GM21526 (cell line): Measurements from ENCODE around the gene MYL12A.
A peak's percentile ranks its signal among the peaks of the same experiment; 100 is the strongest.

Experiments used
- ATAC-seq: cut with Tn5 transposase; IDR thresholded peaks from one replicate; pipeline ENCODE4 v1.9.1; 2021; ENCODE audit warnings: moderate library complexity; ENCODE audit not compliant: unreplicated experiment, low FRiP score

The MYL12A gene

DNA sequence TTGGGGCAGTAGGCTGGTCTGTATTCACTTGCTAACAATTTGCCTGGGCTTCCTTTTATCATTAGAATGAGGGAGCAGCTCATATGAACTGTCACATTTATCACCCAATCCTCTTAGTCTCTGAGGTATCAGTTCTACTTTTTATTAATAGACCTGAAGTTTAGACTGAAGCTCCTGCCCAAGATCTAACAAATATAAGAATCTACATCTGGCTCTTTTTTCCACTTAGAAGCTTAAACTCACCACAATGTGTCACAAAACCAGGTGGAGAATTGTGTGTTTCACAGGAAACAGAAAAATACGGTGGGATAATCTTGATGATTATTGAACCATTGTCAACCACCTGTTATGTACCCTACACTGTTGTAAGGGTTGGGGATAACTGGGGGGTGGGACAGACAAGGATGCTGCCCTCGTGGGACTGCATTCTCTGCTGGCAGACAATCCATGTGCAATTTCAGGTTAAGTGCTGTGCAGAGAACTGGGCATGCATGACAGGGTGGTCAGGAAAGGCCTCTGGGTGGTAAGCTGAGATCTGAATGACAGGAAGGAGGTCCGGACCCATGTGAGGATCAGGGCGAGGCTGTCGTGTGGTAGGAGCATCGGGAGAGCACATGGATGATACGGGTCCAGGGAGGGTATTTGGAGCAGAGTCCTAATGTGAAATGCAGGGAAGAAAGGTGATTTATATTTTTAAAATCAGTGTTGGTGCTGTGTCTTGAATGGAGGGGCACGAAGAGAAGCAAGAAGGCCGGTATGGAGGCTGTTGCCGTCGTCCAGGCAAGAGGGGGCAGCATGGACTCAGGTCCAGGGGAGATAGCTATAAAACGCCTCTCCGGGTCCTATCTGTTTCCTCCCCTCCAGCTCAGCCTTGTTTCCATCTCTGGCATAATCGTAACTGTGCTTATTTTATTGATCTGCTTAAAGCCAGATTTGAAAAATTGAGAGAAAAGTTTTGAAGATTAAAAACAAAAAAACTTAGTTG is 31.9 kb downstream of the MYL12A start:
- peak; percentile 77 for ATAC-seq

DNA sequence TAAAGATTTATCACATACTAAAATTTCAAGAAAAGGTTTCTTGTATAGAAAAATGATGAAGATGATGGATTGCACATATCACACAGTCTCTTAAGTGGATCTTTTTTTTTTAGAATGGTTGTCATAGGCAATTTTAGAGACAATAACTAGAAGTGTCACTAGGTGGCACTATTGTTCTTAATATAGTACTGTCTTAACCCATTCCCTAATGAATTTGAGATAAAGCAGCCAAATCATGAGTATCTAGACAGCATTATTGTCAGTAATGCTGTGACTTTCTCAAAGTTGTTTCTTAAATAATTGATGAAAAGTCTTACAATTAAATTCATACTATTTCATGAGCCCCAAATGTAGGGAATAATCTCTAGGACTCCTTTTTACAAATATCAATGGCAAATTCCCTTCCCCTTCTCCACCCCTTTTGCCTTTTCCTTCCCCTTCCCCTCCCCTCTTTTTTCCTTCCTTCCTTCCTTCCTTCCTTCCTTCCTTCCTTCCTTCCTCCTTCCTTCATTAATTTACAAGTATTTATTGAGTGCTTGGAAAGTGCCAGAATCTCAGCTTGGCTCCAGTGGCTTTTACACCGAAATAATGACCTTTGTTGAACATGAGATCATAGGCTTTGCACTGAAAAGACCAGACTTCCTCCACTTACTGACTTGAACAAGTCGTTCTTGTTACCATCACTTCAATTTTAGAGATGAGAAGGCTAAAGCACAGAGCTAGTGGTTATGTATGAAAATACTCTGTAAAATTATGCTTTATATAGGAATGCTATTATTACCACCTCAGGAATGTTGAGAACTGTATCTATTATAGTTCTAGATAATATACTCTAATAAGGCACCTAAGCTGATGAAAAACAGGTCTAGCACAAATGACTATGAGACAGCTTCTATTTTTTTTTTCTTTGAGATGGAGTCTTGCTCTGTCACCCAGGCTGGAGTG is 34.1 kb downstream of the MYL12A start:
- no peak for ATAC-seq

DNA sequence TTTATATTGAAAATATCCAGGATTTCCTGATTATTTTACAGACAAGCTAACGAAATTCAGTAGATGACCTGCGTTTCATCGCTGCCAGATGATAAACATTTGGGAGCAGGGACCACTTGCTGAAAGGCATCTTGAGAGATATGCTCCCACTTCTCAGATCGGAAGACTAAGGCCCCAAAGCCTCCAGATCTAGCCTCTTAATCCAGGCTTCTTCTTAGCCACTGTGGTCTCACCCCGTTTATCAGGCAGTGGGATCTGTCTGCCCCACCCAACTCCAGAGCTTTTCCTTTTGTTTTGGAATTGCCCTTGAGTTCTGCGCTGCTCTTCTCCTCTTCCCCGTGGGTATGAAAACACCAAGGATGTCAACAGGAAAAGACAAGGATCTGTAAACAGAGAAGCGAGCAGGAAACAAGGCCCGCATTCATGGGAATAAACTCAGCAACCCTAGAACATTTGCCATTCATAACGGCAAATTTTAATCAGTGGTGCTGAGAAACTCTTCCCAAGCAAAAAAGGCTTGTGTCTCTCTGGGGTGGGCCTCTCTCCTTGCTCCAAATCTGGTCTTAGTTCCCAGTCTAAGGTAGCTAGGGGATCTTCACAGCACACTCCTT is 35.8 kb downstream of the MYL12A start:
- ATAC-seq: no peak

DNA sequence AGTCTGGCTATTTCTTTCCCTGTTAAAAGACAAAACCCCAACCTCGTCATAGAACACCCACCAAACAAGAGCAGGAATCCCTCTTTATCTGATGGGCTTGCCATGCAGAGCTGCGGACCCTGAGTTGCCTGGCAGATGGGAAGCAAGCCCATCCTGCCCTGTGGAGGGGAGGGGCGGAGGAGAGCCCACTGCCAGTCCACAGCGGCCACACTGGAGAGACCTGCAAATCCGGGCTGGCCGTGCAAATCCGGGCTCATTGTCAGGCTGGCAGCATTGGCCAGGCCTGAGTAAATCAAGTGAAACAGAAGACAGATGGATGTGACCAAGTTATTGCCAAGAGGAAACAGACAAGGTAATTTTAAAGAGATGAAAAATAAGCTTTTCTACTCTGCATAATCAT is 36.3 kb downstream of the MYL12A start:
- ATAC-seq: no peak

DNA sequence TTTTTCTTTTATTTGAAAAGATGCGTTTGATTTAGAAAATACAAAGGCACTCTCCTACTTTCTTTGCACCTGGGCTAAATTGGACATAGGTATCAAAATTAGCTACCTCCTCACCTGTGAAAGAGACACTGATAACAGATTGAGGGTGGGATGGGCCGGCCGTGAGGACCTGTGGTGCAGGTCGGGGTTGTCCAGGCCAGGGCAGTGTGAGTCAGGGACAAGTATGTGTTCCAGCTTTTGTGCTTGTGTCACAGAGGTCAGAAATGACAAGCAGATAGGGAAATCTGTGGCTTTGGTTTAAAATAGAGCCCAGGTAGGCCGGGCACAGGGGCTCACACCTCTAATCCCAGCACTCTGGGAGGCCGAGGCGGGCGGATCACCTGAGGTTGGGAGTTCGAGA is 36.9 kb downstream of the MYL12A start:
- no peak for ATAC-seq

DNA sequence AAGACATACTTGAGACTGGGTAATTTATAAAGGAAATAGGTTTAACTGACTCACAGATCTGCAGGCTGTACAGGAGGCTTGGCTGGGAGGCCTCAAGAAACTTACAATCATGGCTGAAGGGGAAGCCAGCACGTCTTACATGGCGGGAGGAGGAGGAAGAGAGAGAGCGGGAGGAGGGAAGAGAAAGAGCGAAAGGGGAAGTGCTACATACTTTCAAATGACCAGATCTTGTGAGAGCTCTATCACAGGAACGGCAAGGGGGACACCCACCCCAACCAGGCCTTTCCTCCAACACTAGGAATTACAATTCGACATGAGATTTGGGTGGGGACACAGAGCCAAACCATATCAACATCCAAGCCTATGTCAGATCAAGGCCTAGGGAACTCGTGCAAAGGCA is 38.6 kb downstream of the MYL12A start:
- ATAC-seq: no peak

DNA sequence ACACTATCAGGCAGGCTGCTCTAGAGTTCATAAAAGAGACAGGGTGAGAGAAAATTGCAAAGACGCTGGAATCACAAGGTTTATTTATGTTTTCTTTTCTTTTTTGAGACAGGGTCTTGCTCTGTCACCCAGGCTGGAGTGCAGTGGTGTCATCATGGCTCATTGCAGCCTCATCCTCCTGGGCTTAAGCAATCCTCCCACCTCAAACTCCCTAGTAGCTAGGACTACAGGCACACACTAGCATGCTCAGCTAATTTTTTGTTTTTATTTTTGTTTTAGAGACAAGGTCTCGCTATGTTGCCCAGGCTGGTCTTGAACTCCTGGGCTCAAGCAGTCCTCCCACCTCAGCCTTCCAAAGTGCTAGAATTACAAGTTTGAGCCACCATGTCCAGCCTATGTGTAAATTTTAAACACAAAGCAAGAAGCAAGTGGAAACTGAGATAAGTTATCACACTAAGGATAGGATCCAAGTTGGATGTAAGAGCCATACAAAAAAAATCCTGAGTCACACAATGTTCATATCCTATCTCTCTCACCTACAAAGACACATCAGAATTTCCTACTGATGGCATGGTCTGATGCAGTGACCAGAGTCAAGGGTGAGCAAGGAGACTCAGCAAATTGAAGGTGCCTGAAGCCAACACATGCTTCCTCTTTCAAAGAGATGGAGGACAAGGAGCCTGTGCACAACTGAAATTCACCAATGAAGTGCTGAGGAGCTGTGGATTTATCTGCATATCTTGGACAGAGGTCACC is 45.8 kb downstream of the MYL12A start:
- no peak for ATAC-seq

DNA sequence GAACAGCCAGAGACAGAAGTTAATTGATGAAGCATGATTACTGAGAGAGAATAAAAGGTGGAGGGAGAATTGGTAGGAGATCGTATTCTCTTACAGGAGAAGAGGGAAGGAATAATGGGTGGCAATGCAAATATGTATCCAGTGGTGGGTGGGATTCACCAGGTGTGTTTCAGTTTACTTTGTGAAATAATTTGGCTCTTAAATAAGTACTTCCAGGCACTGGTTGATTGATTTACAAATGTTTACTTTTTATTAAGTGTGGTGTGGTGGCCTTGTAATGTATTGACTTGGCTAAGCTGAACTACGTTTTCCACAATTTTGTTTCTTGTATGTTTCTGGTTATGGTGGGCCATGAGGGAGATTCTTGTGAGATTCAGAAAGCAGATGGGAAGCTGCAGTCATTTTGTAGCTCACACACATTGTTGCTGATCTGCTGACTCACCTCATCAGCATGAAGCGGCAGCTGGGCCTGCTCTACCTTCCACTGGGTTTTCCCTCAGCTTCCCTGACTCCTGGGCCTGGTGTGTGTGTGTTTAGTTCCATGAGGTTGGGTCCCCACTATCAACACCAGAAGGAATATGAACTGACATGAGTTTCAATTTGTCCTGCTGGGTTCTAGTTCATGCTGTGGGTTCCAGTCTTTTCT is 47.0 kb downstream of the MYL12A start:
- no peak for ATAC-seq

DNA sequence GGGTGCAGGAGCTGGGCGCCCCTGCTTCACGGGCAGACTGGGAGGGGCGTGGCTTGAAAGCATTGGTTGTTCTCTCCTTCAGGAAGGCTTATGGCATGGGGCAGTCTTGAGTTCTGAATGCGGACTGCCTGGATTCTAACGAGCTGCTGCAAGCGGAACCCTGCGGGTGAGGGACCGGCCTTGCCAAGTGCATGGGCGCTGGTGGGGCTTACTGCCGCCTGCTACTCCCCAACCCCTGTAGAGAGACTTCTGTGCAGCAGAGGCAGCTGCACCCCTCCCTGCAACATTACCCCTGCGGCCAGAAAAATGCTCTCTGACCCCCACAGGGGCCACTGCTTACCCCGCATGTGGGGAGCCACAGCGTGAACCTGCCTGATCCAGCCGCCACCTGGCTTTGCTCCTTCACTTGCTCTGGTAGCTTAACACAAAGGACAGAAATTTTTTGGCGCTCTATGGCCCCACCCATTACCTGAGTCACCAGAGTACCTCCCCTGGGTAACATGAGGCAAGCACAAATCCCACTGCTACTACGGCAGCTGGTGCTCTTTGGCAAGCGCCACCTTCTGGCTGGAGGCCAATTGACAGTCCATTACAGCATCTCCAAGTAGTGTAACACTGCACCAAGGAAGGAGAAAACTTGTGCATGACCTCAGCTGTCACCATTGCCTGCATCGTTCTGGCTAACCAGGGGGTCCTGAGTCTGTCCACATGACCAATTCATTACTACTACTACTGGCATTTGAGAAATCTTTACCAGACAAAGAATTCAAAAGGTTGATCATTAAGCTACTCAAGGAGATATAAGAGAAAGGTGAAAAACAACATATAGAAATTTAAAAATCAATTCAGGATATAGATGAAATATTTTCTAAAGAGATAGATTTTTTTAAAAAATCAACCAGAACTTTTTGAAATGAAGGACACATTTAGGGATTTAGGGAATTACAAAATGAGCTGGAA is 49.7 kb downstream of the MYL12A start:
- ATAC-seq: peak; percentile 99

DNA sequence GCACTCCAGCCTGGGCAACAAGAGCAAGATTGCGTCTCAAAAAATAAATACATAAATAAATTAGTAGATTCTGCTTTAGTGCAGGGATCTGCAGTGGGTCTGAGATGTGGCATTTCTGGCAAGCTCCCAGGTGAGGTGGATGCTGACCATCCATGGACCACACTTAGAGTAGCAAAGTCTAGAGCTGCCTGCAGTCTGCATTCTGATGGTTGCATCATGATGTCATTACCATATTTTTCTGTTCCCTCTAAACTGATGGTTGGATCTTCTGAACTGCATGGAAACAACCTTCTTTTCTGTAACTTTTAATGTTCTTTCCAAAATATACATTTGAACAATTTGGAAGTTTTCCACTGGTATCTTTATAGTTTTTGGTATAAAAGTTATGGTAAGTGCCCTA is 57.2 kb downstream of the MYL12A start:
- no peak for ATAC-seq

DNA sequence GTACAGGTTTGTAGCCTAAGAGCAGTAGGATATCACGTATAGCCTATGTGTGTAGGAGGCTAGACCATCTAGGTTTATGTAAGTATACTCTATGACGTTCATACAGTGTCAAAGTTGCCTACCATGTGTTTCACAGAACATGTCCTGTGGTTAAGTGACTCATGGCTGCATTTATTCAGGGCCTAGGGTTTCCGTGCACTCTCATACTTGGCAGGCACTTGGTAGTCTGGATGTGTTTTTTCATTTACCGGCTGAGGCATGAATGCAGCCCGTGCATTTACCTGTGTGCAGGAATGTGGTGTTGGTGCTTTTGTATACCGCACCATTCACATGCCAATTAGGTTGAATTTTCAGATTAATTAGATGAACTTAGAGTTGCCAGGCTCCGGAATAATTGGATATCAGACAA is 57.8 kb downstream of the MYL12A start:
- no peak for ATAC-seq
